ENCODE measurements around the gene C21orf91. TPM values are rescaled to one million over a fixed set of nuclear protein-coding genes. Genes with fewer than 3 reads are reported as not detected.

C21orf91 gene
- total and polyA plus RNA-seq, 2 donors (not counting 1 experiment from before 2014, with no cell fraction given) = 6.7 to 32.3 TPM

GRCh38 chr21:17746920-17747319 lies 72.2 kb downstream of the C21orf91 start:
- CTCF ChIA-PET = no interaction called here

GRCh38 chr21:17745086-17745485 lies 74.1 kb downstream of the C21orf91 start:
- Histone ChIP-seq H3K4me1 (ENCODE audit: control insufficient read depth in 2 of 2, insufficient read depth in 2 of 2, low read length in 2 of 2) (no peaks in the 10 kb centered on the region), H3K4me3 (ENCODE audit: control extremely low read depth in 1 of 5, extremely low read depth in 1 of 5, insufficient read depth in 1 of 5, low read depth in 2 of 5, low read length in 4 of 5) (no peak overlapping the region), H3K9ac (ENCODE audit: low read length) (no peak overlapping the region), H3K79me2 (ENCODE audit: control insufficient read depth, insufficient read depth, low read length) (no peaks in the 10 kb centered on the region), H4K20me1 (ENCODE audit: control insufficient read depth, insufficient read depth, low read length, poor library complexity, severe bottlenecking) (no peaks in the 10 kb centered on the region), H2AFZ (ENCODE audit: insufficient read depth, low read depth, low read length, poor library complexity, severe bottlenecking) (no peak overlapping the region), H3K36me3 (replicated peaks in 1 of 2; ENCODE audit: control extremely low read depth in 1 of 2, control insufficient read depth in 1 of 2, extremely low read depth in 1 of 2, insufficient read depth in 2 of 2, low read length in 1 of 2) (no peaks in the 10 kb centered on the region), H3K4me2 (replicated peaks; ENCODE audit: low read depth, low read length, poor library complexity, severe bottlenecking) (no peak overlapping the region), H3K9me3 (ENCODE audit: control extremely low read depth in 1 of 3, control insufficient read depth in 2 of 3, insufficient read depth in 1 of 3, low read length in 2 of 3) (peaks cover 0 to 9% (median 2%) of the 10 kb centered on the region in 3 donors), H3K27ac (ENCODE audit: low read length in 2 of 2) (no peak overlapping the region), H3K27me3 (replicated peaks in 1 of 4; ENCODE audit: control extremely low read depth in 1 of 4, control insufficient read depth in 3 of 4, insufficient read depth in 4 of 4, low read length in 3 of 4) (no peaks in the 10 kb centered on the region)
- TF ChIP-seq EZH2 (IDR thresholded peaks at IDR 0.05; ENCODE audit: borderline replicate concordance, insufficient read depth, low read depth, low read length, poor library complexity, severe bottlenecking) (no peak), CTCF (IDR thresholded peaks at IDR 0.05) (no peak)
- Mint-ChIP-seq H3K9me3 (ENCODE audit: insufficient read depth) (no peaks in the 10 kb centered on the region), H3K4me3 (no peak overlapping the region), H3K27me3 (no peaks in the 10 kb centered on the region), H3K4me1 (no peaks in the 10 kb centered on the region), H3K27ac (no peak overlapping the region)
- DNase-seq (no peak), ATAC-seq (ENCODE audit: low read depth) (no peak)
- WGBS (ENCODE audit: insufficient coverage) = 93% methylated on average over 2 of the region's 6 CpGs
- intact Hi-C loops (cut with micrococcal nuclease) = no loop called here
- ChIA-PET POLR2A (no interaction called here), CTCF (interaction anchor here (0.7 kb wide), 1 partner anchor 55 kb away, joined by 3 read pairs; no protein-coding TSS in a partner anchor)

More at GRCh38 chr21:17746920-17747319, 72.2 kb downstream of the C21orf91 start:
- no peaks in the 10 kb centered on the region for H3K4me1 Mint-ChIP-seq
- H3K27me3 ChIP-seq (replicated peaks in 1 of 4; ENCODE audit: control extremely low read depth in 1 of 4, control insufficient read depth in 3 of 4, insufficient read depth in 4 of 4, low read length in 3 of 4) = no peaks in the 10 kb centered on the region
- no peak overlapping the region for H3K27ac ChIP-seq (ENCODE audit: low read length in 2 of 2)
- H3K9ac ChIP-seq (ENCODE audit: low read length) = no peak overlapping the region
- TF ChIP-seq EZH2 (IDR thresholded peaks at IDR 0.05; ENCODE audit: borderline replicate concordance, insufficient read depth, low read depth, low read length, poor library complexity, severe bottlenecking) = no peak
- H3K4me2 ChIP-seq (replicated peaks; ENCODE audit: low read depth, low read length, poor library complexity, severe bottlenecking) = no peak overlapping the region
- WGBS (ENCODE audit: insufficient coverage) = 75% methylated on average over 1 of the region's 2 CpGs
- no peaks in the 10 kb centered on the region for H3K9me3 Mint-ChIP-seq (ENCODE audit: insufficient read depth)
- no peaks in the 10 kb centered on the region for H3K36me3 ChIP-seq (replicated peaks in 1 of 2; ENCODE audit: control extremely low read depth in 1 of 2, control insufficient read depth in 1 of 2, extremely low read depth in 1 of 2, insufficient read depth in 2 of 2, low read length in 1 of 2)
- H3K27ac Mint-ChIP-seq = no peak overlapping the region
- POLR2A ChIA-PET = no interaction called here
- H3K4me3 ChIP-seq (ENCODE audit: control extremely low read depth in 1 of 5, extremely low read depth in 1 of 5, insufficient read depth in 1 of 5, low read depth in 2 of 5, low read length in 4 of 5) = no peak overlapping the region
- no peak overlapping the region for H2AFZ ChIP-seq (ENCODE audit: insufficient read depth, low read depth, low read length, poor library complexity, severe bottlenecking)
- H3K9me3 ChIP-seq (ENCODE audit: control extremely low read depth in 1 of 3, control insufficient read depth in 2 of 3, insufficient read depth in 1 of 3, low read length in 2 of 3) = peaks cover 0 to 9% (median 2%) of the 10 kb centered on the region in 3 donors
- no peaks in the 10 kb centered on the region for H3K4me1 ChIP-seq (ENCODE audit: control insufficient read depth in 2 of 2, insufficient read depth in 2 of 2, low read length in 2 of 2)
- ATAC-seq (ENCODE audit: low read depth) (no peak), DNase-seq (no peak)
- H3K4me3 Mint-ChIP-seq = no peak overlapping the region
- H4K20me1 ChIP-seq (ENCODE audit: control insufficient read depth, insufficient read depth, low read length, poor library complexity, severe bottlenecking) = no peaks in the 10 kb centered on the region
- no peaks in the 10 kb centered on the region for H3K79me2 ChIP-seq (ENCODE audit: control insufficient read depth, insufficient read depth, low read length)
- H3K27me3 Mint-ChIP-seq = no peaks in the 10 kb centered on the region
- intact Hi-C loops (cut with micrococcal nuclease) = no loop called here

Measured in B cell (primary cell).